ENCODE results near the gene LMNA. TPM values are rescaled to one million over a fixed set of nuclear protein-coding genes. Genes with fewer than 3 reads are reported as not detected.

Gene LMNA
- polyA plus RNA-seq, 4 donors: 78.9 to 123 (median 90.4) TPM

Other genes with a start within 250 kb of the LMNA start
- 10 to 100 TPM; 45.4 to 52.7 (median 49.2) TPM for gene RIT1, start 203.4 kb upstream of the LMNA start, polyA plus RNA-seq (ENCODE audit: insufficient read length in 4 of 4)
- gene KHDC4, start 180.3 kb upstream of the LMNA start, polyA plus RNA-seq (ENCODE audit: insufficient read length in 4 of 4): 10 to 100 TPM; 48.7 to 61.0 (median 50.7) TPM
- under 1 TPM; 0.21 to 0.32 (median 0.23) TPM for gene RXFP4, start 173.1 kb upstream of the LMNA start, polyA plus RNA-seq (ENCODE audit: insufficient read length in 4 of 4)
- 10 to 100 TPM; 75.9 to 86.8 (median 80.2) TPM for gene ARHGEF2, start 136.2 kb upstream of the LMNA start, polyA plus RNA-seq (ENCODE audit: insufficient read length in 4 of 4)
- 100 to 1,000 TPM; 388 to 421 (median 420) TPM for gene SSR2, start 93.8 kb upstream of the LMNA start, polyA plus RNA-seq (ENCODE audit: insufficient read length in 4 of 4)
- 10 to 100 TPM; 48.6 to 56.0 (median 52.2) TPM for gene UBQLN4, start 60.9 kb upstream of the LMNA start, polyA plus RNA-seq (ENCODE audit: insufficient read length in 4 of 4)
- 10 to 100 TPM; 50.1 to 69.4 (median 54.7) TPM for gene LAMTOR2, start 59.9 kb upstream of the LMNA start, polyA plus RNA-seq (ENCODE audit: insufficient read length in 4 of 4)
- gene RAB25, start 53.6 kb upstream of the LMNA start, polyA plus RNA-seq (ENCODE audit: insufficient read length in 4 of 4): 10 to 100 TPM; 51.6 to 65.8 (median 57.7) TPM
- gene MEX3A, start 32.2 kb upstream of the LMNA start, polyA plus RNA-seq (ENCODE audit: insufficient read length in 4 of 4): 10 to 100 TPM; 42.9 to 50.2 (median 46.4) TPM
- 10 to 100 TPM; 18.2 to 27.1 (median 21.5) TPM for gene SEMA4A, start 38.9 kb downstream of the LMNA start, polyA plus RNA-seq (ENCODE audit: insufficient read length in 4 of 4)
- gene SLC25A44, start 79.4 kb downstream of the LMNA start, polyA plus RNA-seq (ENCODE audit: insufficient read length in 4 of 4): 10 to 100 TPM; 26.9 to 32.7 (median 30.7) TPM
- gene PMF1, start 98.3 kb downstream of the LMNA start, polyA plus RNA-seq (ENCODE audit: insufficient read length in 4 of 4): 10 to 100 TPM; 85.7 to 87.8 (median 86.9) TPM
- gene BGLAP, start 127.5 kb downstream of the LMNA start, polyA plus RNA-seq (ENCODE audit: insufficient read length in 4 of 4): 1 to 10 TPM; 1.5 to 3.7 (median 2.3) TPM
- 1 to 10 TPM; 2.5 to 5.0 (median 3.8) TPM for gene PAQR6, start 133.3 kb downstream of the LMNA start, polyA plus RNA-seq (ENCODE audit: insufficient read length in 4 of 4)
- 10 to 100 TPM; 60.8 to 64.6 (median 62.6) TPM for gene SMG5, start 168.1 kb downstream of the LMNA start, polyA plus RNA-seq (ENCODE audit: insufficient read length in 4 of 4)
- 1 to 10 TPM; 4.8 to 7.5 (median 6.3) TPM for gene TMEM79, start 169.6 kb downstream of the LMNA start, polyA plus RNA-seq (ENCODE audit: insufficient read length in 4 of 4)
- gene GLMP, start 181.0 kb downstream of the LMNA start, polyA plus RNA-seq (ENCODE audit: insufficient read length in 4 of 4): 10 to 100 TPM; 57.3 to 70.0 (median 63.4) TPM
- gene VHLL, start 184.6 kb downstream of the LMNA start, polyA plus RNA-seq (ENCODE audit: insufficient read length in 4 of 4): under 1 TPM in 1 of 4 donors, not detected in 3; 0.24 TPM
- gene CCT3, start 223.6 kb downstream of the LMNA start, polyA plus RNA-seq (ENCODE audit: insufficient read length in 4 of 4): 100 to 1,000 TPM; 313 to 349 (median 342) TPM
- 1 to 10 TPM in 2 of 4 donors, under 1 TPM in 2; 0.62 to 1.7 (median 0.94) TPM for gene TSACC, start 223.8 kb downstream of the LMNA start, polyA plus RNA-seq (ENCODE audit: insufficient read length in 4 of 4)